HEK293T (cell line): ENCODE measurements around the gene MGAT4A.

ENCODE experiments used
- ARNT ChIP-seq: fragments of 450-650 bp; IDR thresholded peaks from 2 replicates; pipeline ENCODE4 v1.6.1; 2017; ENCODE audit warnings: mild to moderate bottlenecking
- BHLHE40 ChIP-seq: fragments of 450-650 bp; IDR thresholded peaks from 2 replicates; pipeline ENCODE4 v1.6.1; 2016; ENCODE audit warnings: mild to moderate bottlenecking, moderate library complexity, borderline replicate concordance
- CTBP1 ChIP-seq: fragments of 450-650 bp; IDR thresholded peaks from 2 replicates; pipeline ENCODE4 v1.6.1; 2016; ENCODE audit warnings: borderline replicate concordance
- ELF4 ChIP-seq: fragments of 450-650 bp; IDR thresholded peaks from 2 replicates; pipeline ENCODE4 v1.6.1; 2017; ENCODE audit warnings: antibody characterized with exemption
- FOXA1 ChIP-seq: fragments of 450-650 bp; IDR thresholded peaks from 2 replicates; pipeline ENCODE4 v1.6.1; 2016; ENCODE audit warnings: mild to moderate bottlenecking
- FOXK2 ChIP-seq: fragments of 450-650 bp; IDR thresholded peaks from 2 replicates; pipeline ENCODE4 v1.6.1; 2016; ENCODE audit warnings: mild to moderate bottlenecking
- FOXM1 ChIP-seq: fragments of 450-650 bp; IDR thresholded peaks from 2 replicates; pipeline ENCODE4 v1.6.1; 2017; ENCODE audit warnings: mild to moderate bottlenecking, borderline replicate concordance
- HDGF ChIP-seq: fragments of 450-650 bp; IDR thresholded peaks from 2 replicates; pipeline ENCODE4 v1.6.1; 2017; ENCODE audit warnings: antibody characterized with exemption, borderline replicate concordance
- LEF1 ChIP-seq: fragments of 450-650 bp; IDR thresholded peaks from 2 replicates; pipeline ENCODE4 v1.6.1; 2017; ENCODE audit warnings: mild to moderate bottlenecking, borderline replicate concordance
- NFRKB ChIP-seq: fragments of 450-650 bp; IDR thresholded peaks from 2 replicates; pipeline ENCODE4 v1.6.1; 2016; ENCODE audit warnings: mild to moderate bottlenecking, moderate library complexity
- PKNOX1 ChIP-seq: fragments of 450-650 bp; IDR thresholded peaks from 2 replicates; pipeline ENCODE4 v1.6.1; 2016
- SP1 ChIP-seq: fragments of 450-650 bp; IDR thresholded peaks from 2 replicates; pipeline ENCODE4 v1.6.1; 2017
- ZNF384 ChIP-seq: fragments of 450-650 bp; IDR thresholded peaks from 2 replicates; pipeline ENCODE4 v1.6.1; 2016

GRCh38 chr2:98734823-98735260, 3.9 kb upstream of the MGAT4A start:
- TF ChIP-seq ELF4: no peak
- no peak for TF ChIP-seq NFRKB
- no peak for TF ChIP-seq FOXM1
- TF ChIP-seq ZNF384: no peak
- no peak for TF ChIP-seq FOXA1
- TF ChIP-seq BHLHE40: no peak
- no peak for TF ChIP-seq SP1
- TF ChIP-seq PKNOX1: no peak
- no peak for TF ChIP-seq CTBP1
- TF ChIP-seq FOXK2: no peak
- no peak for TF ChIP-seq HDGF
- no peak for TF ChIP-seq ARNT
- no peak for TF ChIP-seq LEF1
